Ishikawa (cell line): ENCODE results near the gene SLC6A5.

Experiments used
- CREB1 ChIP-seq: IDR thresholded peaks from 2 replicates; pipeline ENCODE4 v1.6.1; 2012; ENCODE audit warnings: low read depth
- EP300 ChIP-seq: IDR thresholded peaks from 2 replicates; pipeline ENCODE4 v1.6.1; 2012; ENCODE audit warnings: borderline replicate concordance
- RAD21 ChIP-seq: IDR thresholded peaks from 2 replicates; pipeline ENCODE4 v1.6.1; 2012; ENCODE audit warnings: low read depth
- TEAD4 ChIP-seq: IDR thresholded peaks from 2 replicates; pipeline ENCODE4 v1.6.1; 2012
- YY1 ChIP-seq: IDR thresholded peaks from 2 replicates; pipeline ENCODE4 v1.6.1; 2012; ENCODE audit warnings: low read depth
- ZBTB7A ChIP-seq: IDR thresholded peaks from 2 replicates; pipeline ENCODE4 v1.6.1; 2012; ENCODE audit warnings: low read depth

- TF ChIP-seq ZBTB7A (no peak), TEAD4 (no peak), EP300 (no peak), RAD21 (no peak), CREB1 (no peak), YY1 (no peak)
Observed at GRCh38 chr11:20590381-20590780, 9.0 kb upstream of the SLC6A5 start.
